B cell (primary cell): ENCODE results near the gene PPP1R13B. TPM values are rescaled to one million over a fixed set of nuclear protein-coding genes. Genes with fewer than 3 reads are reported as not detected.

Source experiments
- ATAC-seq: fragments of 200-7000 bp; cut with Tn5 transposase; one replicate; pipeline ENCODE4 v1.10.0; 2021; ENCODE audit warnings: low read depth, mild to moderate bottlenecking, moderate number of reproducible peaks, moderate library complexity
- CTCF ChIA-PET: fragments of 350-600 bp; sonication (Branson Sonifier 250); formaldehyde crosslinking; loops from one replicate; lab custom pipeline; 2021; ENCODE audit warnings: antibody characterized with exemption, inconsistent platforms; lab: Charles Lee
- POLR2A ChIA-PET: fragments of 350-600 bp; sonication (Branson Sonifier 250); formaldehyde crosslinking; loops from one replicate; lab custom pipeline; 2021; ENCODE audit warnings: antibody characterized with exemption; lab: Charles Lee
- DNase-seq: peaks from one replicate; pipeline ENCODE4 v3.0.0; 2013
- H2AFZ ChIP-seq: 2 replicates; pipeline ENCODE4 v1.6.1; 2012; ENCODE audit warnings: mild to moderate bottlenecking, low read depth, low read length; ENCODE audit not compliant: insufficient read depth, poor library complexity, severe bottlenecking
- H3K27ac ChIP-seq, 2 donors: 1 replicate in 1 of 2; 2 replicates in 1 of 2; pipeline ENCODE4 v1.5.1; 2012 to 2013; ENCODE audit warnings: low read length in 2 of 2, mild to moderate bottlenecking in 2 of 2, moderate library complexity in 1 of 2
- H3K27me3 ChIP-seq, 4 experiments: fragments of 200-600 bp in 1 of 4; sonication (generic) in 1 of 4; replicated peaks in 1 of 4; 1 replicate in 2 of 4; 2 replicates in 2 of 4; pipeline versions ENCODE4 v1.6.1 to v1.7.0; 2013 to 2016; ENCODE audit warnings: low read length in 3 of 4, mild to moderate bottlenecking in 2 of 4, mixed read lengths in 1 of 4, moderate library complexity in 1 of 4; ENCODE audit not compliant: insufficient read depth in 4 of 4, control insufficient read depth in 3 of 4; ENCODE audit errors: control extremely low read depth in 1 of 4
- H3K36me3 ChIP-seq, 2 experiments: replicated peaks in 1 of 2; 1 replicate in 1 of 2; 2 replicates in 1 of 2; pipeline versions ENCODE4 v1.6.1 to v1.7.1; 2013; ENCODE audit warnings: low read length in 1 of 2; ENCODE audit not compliant: insufficient read depth in 2 of 2, control insufficient read depth in 1 of 2; ENCODE audit errors: control extremely low read depth in 1 of 2, extremely low read depth in 1 of 2
- H3K4me1 ChIP-seq, 2 donors: fragments of 200-600 bp in 1 of 2; sonication (generic) in 1 of 2; 1 replicate in 1 of 2; 2 replicates in 1 of 2; pipeline versions ENCODE4 v1.5.1 to v1.6.1; 2013 to 2017; ENCODE audit warnings: low read length in 2 of 2; ENCODE audit not compliant: control insufficient read depth in 2 of 2, insufficient read depth in 2 of 2
- H3K4me2 ChIP-seq: replicated peaks from 2 replicates; pipeline ENCODE3; 2012; ENCODE audit warnings: mild to moderate bottlenecking, low read depth, low read length; ENCODE audit not compliant: poor library complexity, severe bottlenecking
- H3K4me3 ChIP-seq, 5 experiments: fragments of 200-600 bp in 1 of 5; sonication (generic) in 1 of 5; 1 replicate in 3 of 5; 2 replicates in 2 of 5; pipeline versions ENCODE4 v1.5.1 to v1.7.0; 2011 to 2016; ENCODE audit warnings: low read length in 4 of 5, mild to moderate bottlenecking in 4 of 5, low read depth in 2 of 5, control low read depth in 1 of 5, moderate library complexity in 1 of 5; ENCODE audit not compliant: insufficient read depth in 1 of 5; ENCODE audit errors: control extremely low read depth in 1 of 5, extremely low read depth in 1 of 5
- H3K79me2 ChIP-seq: fragments of 200-600 bp; sonication (generic); one replicate; pipeline ENCODE4 v1.6.0; 2016; ENCODE audit warnings: low read length; ENCODE audit not compliant: control insufficient read depth, insufficient read depth
- H3K9ac ChIP-seq: fragments of 200-600 bp; sonication (generic); 2 replicates; pipeline ENCODE4 v1.6.1; 2017; ENCODE audit warnings: mild to moderate bottlenecking, low read length, moderate library complexity
- H3K9me3 ChIP-seq, 3 donors: one replicate each; pipeline versions ENCODE4 v1.6.1 to v1.7.1; 2013; ENCODE audit warnings: low read length in 2 of 3; ENCODE audit not compliant: control insufficient read depth in 2 of 3, insufficient read depth in 1 of 3; ENCODE audit errors: control extremely low read depth in 1 of 3
- H4K20me1 ChIP-seq: 2 replicates; pipeline ENCODE4 v1.6.0; 2012; ENCODE audit warnings: mild to moderate bottlenecking, low read length; ENCODE audit not compliant: insufficient read depth, control insufficient read depth, poor library complexity, severe bottlenecking
- H3K27ac Mint-ChIP-seq: one replicate; pipeline ENCODE4 v1.8.0; 2021; ENCODE audit warnings: mixed read lengths
- H3K27me3 Mint-ChIP-seq: one replicate; pipeline ENCODE4 v1.8.0; 2021; ENCODE audit warnings: mixed read lengths
- H3K4me1 Mint-ChIP-seq: one replicate; pipeline ENCODE4 v1.8.0; 2021; ENCODE audit warnings: mixed read lengths
- H3K4me3 Mint-ChIP-seq: one replicate; pipeline ENCODE4 v1.8.0; 2021; ENCODE audit warnings: mixed read lengths
- H3K9me3 Mint-ChIP-seq: one replicate; pipeline ENCODE4 v1.8.0; 2022; ENCODE audit warnings: mixed read lengths; ENCODE audit not compliant: insufficient read depth
- EZH2 ChIP-seq: IDR thresholded peaks from 2 replicates; pipeline ENCODE4 v1.6.1; 2012; ENCODE audit warnings: borderline replicate concordance, low read depth, mild to moderate bottlenecking, moderate library complexity, low read length; ENCODE audit not compliant: insufficient read depth, poor library complexity, severe bottlenecking
- WGBS: methylation state at CpG from one replicate; pipeline ENCODE4 v1.1.5; 2013; ENCODE audit warnings: missing lambda C conversion rate; ENCODE audit not compliant: insufficient coverage; 5-methylcytosine and 5-hydroxymethylcytosine counted together
- intact Hi-C: fragments of 100-400 bp; cut with micrococcal nuclease; formaldehyde crosslinking; loops from one replicate; pipeline ENCODE4 v1.10.0; 2022
- polyA plus RNA-seq: library from polyadenylated mRNA; depleted of rRNA; stranded (reverse); fragments of >200 nt; gene quantifications from 2 replicates; pipeline ENCODE4 v1.2.3, GENCODE V29; 2012
- total RNA-seq, 2 donors: library from RNA; stranded (reverse); fragments of 120-200 nt in 1 of 2; gene quantifications; 1 replicate in 1 of 2; 2 replicates in 1 of 2; pipeline versions ENCODE4 v1.2.3 to v1.2.4, GENCODE V29; 2013 to 2022
- TF ChIP-seq, protein P1 (sequence below): fragments of 200-600 bp; IDR thresholded peaks from one replicate; pipeline ENCODE4 v1.8.0; 2022; ENCODE audit warnings: antibody characterized with exemption, mild to moderate bottlenecking

The PPP1R13B gene
- total and polyA plus RNA-seq, 2 donors (not counting 1 experiment from before 2014, with no cell fraction given), result 10.1 to 27.7 TPM

DNA sequence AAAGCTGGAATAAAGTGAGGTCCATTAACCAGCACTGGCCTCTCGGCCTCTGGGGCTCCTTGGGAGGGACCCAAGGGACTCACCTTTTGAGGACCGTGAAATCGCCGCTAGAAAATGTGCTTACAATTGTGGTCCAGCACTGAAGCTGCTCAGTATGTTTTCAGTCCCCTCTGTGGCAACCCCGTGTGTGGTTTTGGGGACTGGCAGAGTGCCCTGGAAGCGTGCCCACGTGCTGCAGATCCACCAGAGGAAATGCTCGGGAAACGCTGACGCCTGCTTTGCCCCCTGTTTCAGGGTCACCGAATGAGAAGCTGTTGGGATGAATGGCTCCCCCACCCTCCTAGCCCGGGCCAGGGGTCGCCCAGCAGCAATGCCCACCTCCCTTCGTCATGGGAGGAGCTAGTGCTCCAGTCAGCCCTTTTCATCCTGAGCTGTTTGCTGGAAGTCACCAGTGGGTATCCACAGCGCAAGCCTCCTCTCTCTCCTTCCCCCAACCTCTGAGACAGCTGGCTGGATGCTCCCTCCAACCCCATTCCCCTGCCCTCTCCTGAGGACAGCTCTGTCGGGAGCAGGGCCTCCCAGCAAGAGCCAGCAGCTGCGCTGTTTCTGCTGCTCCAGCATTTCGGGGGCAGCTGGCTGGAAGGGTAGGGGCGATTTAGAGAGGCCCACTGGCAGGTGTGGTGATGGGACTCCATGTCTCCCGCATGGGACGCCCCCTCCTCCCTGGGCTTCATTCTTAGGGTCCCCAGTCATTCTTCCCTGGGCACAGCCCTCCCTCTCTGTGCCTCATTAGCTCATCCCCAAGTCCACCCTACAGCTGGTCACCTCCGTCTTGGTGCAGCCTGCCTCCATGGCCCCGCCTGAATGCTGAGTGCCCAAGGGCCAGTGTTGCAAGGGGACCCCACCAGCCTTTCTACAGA is 33.2 kb upstream of the PPP1R13B start:
- peak overlapping the region; percentile 55 for H3K9ac ChIP-seq
- 27% methylated on average over 22 of the region's 23 CpGs for WGBS
- H4K20me1 ChIP-seq, result no peaks in the 10 kb centered on the region
- Mint-ChIP-seq H3K4me3 (peak overlapping the region; percentile 63), H3K27me3 (peaks cover 11% of the 10 kb centered on the region), H3K9me3 (no peaks in the 10 kb centered on the region), H3K27ac (no peak overlapping the region), H3K4me1 (peaks cover 11% of the 10 kb centered on the region)
- intact Hi-C loops, result no loop called here
- peak overlapping the region in 3 of 5 experiments; percentile 38 to 52 (median 52) for H3K4me3 ChIP-seq
- peak overlapping the region; percentile 59 for H2AFZ ChIP-seq
- no peak overlapping the region for H3K27ac ChIP-seq
- no peaks in the 10 kb centered on the region for H3K36me3 ChIP-seq
- ATAC-seq (no peak), DNase-seq (no peak)
- POLR2A ChIA-PET, result no interaction called here
- no peak for TF ChIP-seq EZH2
- TF ChIP-seq, protein P1, sequence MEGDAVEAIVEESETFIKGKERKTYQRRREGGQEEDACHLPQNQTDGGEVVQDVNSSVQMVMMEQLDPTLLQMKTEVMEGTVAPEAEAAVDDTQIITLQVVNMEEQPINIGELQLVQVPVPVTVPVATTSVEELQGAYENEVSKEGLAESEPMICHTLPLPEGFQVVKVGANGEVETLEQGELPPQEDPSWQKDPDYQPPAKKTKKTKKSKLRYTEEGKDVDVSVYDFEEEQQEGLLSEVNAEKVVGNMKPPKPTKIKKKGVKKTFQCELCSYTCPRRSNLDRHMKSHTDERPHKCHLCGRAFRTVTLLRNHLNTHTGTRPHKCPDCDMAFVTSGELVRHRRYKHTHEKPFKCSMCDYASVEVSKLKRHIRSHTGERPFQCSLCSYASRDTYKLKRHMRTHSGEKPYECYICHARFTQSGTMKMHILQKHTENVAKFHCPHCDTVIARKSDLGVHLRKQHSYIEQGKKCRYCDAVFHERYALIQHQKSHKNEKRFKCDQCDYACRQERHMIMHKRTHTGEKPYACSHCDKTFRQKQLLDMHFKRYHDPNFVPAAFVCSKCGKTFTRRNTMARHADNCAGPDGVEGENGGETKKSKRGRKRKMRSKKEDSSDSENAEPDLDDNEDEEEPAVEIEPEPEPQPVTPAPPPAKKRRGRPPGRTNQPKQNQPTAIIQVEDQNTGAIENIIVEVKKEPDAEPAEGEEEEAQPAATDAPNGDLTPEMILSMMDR, result no peak
- H3K9me3 ChIP-seq, result no peaks in the 10 kb centered on the region
- H3K79me2 ChIP-seq, result no peaks in the 10 kb centered on the region
- peaks cover 6 to 15% of the 10 kb centered on the region in 2 donors for H3K4me1 ChIP-seq
- peaks cover 0 to 30% (median 3%) of the 10 kb centered on the region in 4 experiments for H3K27me3 ChIP-seq
- H3K4me2 ChIP-seq, result peak overlapping the region; percentile 72
- CTCF ChIA-PET, result interaction anchor here (1.0 to 2.4 kb wide), 2 partner anchors 20 to 72 kb away, joined by 4 to 8 read pairs; no protein-coding TSS in a partner anchor
